ENCODE measurements around the gene PPP4R1. TPM values are rescaled to one million over a fixed set of nuclear protein-coding genes. Genes with fewer than 3 reads are reported as not detected.

PPP4R1 gene, protein sequence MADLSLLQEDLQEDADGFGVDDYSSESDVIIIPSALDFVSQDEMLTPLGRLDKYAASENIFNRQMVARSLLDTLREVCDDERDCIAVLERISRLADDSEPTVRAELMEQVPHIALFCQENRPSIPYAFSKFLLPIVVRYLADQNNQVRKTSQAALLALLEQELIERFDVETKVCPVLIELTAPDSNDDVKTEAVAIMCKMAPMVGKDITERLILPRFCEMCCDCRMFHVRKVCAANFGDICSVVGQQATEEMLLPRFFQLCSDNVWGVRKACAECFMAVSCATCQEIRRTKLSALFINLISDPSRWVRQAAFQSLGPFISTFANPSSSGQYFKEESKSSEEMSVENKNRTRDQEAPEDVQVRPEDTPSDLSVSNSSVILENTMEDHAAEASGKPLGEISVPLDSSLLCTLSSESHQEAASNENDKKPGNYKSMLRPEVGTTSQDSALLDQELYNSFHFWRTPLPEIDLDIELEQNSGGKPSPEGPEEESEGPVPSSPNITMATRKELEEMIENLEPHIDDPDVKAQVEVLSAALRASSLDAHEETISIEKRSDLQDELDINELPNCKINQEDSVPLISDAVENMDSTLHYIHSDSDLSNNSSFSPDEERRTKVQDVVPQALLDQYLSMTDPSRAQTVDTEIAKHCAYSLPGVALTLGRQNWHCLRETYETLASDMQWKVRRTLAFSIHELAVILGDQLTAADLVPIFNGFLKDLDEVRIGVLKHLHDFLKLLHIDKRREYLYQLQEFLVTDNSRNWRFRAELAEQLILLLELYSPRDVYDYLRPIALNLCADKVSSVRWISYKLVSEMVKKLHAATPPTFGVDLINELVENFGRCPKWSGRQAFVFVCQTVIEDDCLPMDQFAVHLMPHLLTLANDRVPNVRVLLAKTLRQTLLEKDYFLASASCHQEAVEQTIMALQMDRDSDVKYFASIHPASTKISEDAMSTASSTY
- polyA plus RNA-seq (2012; rRNA removed) = 53.4 and 84.4 TPM in 2 replicates
- polyA plus RNA-seq (2012; cell fraction: cytosol; rRNA removed) = 45.2 and 55.9 TPM in 2 replicates
- 161 and 195 TPM in 2 replicates for polyA plus RNA-seq (2012; cell fraction: nucleus; rRNA removed)

- peak within 1 kb of the TSS; percentile 63 to 86 for H3K4me3 ChIP-seq (ENCODE audit: low read depth in 2 of 2, low read length in 1 of 2)
- H3K27me3 ChIP-seq (ENCODE audit: insufficient read depth) = no peaks in the 10 kb centered on the region
- H3K9me2 ChIP-seq = no peaks in the 10 kb centered on the region
- peaks cover 40% of the 10 kb centered on the region for H3F3A ChIP-seq (replicated peaks; ENCODE audit: insufficient read depth)
- H3K4me1 ChIP-seq (ENCODE audit: control insufficient read depth in 1 of 2, insufficient read depth in 2 of 2, low read depth in 1 of 2, low read length in 1 of 2) = peaks cover 15 to 23% of the 10 kb centered on the region in 2 experiments; a peak in 3 of 4 replicates
- peak; percentile 94 for DNase-seq
- peaks cover 36% of the 10 kb centered on the region for H4K20me1 ChIP-seq (ENCODE audit: insufficient read depth)
- POLR2A ChIA-PET = no interaction called here
- H3K4me2 ChIP-seq = peak within 1 kb of the TSS; percentile 85
- no peaks in the 10 kb centered on the region for H3K9me3 ChIP-seq
- H3K9ac ChIP-seq = peak within 1 kb of the TSS; percentile 97
- peak within 1 kb of the TSS; percentile 88 to 93 for H3K27ac ChIP-seq (ENCODE audit: low read depth in 2 of 2, low read length in 1 of 2)
- TF ChIP-seq EZH2phosphoT487 (IDR thresholded peaks at IDR 0.05; ENCODE audit: borderline replicate concordance, low read depth) (no peak), NRF1 (IDR thresholded peaks at IDR 0.05; ENCODE audit: low read depth, low read length) (no peak), MXI1 (IDR thresholded peaks at IDR 0.05; ENCODE audit: low read depth, low read length) (peak; percentile 78), TAF1 (IDR thresholded peaks at IDR 0.05; ENCODE audit: borderline replicate concordance, low read depth, low read length) (peak; percentile 16; the same call in 1 of the 2 replicates), NFIC (IDR thresholded peaks at IDR 0.05; ENCODE audit: borderline replicate concordance) (0 out of 2 replicates have a peak, but pooled peaks have one; percentile 22), PBX3 (IDR thresholded peaks at IDR 0.05) (peak; percentile 33; the same call in 1 of the 2 replicates)
- TF ChIP-seq, protein P1, sequence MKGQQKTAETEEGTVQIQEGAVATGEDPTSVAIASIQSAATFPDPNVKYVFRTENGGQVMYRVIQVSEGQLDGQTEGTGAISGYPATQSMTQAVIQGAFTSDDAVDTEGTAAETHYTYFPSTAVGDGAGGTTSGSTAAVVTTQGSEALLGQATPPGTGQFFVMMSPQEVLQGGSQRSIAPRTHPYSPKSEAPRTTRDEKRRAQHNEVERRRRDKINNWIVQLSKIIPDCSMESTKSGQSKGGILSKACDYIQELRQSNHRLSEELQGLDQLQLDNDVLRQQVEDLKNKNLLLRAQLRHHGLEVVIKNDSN (IDR thresholded peaks at IDR 0.05; ENCODE audit: borderline replicate concordance, low read depth) = no peak
- TF ChIP-seq, protein P2, sequence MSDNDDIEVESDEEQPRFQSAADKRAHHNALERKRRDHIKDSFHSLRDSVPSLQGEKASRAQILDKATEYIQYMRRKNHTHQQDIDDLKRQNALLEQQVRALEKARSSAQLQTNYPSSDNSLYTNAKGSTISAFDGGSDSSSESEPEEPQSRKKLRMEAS (IDR thresholded peaks at IDR 0.05; ENCODE audit: low read depth) = peak; percentile 87
- H2AFZ ChIP-seq (ENCODE audit: low read depth) = no peak within 1 kb of the TSS
- 5% methylated on average over 7 of the region's 127 CpGs for WGBS (ENCODE audit: low lambda C conversion rate)
- peaks cover 55% of the 10 kb centered on the region for H3K79me2 ChIP-seq (ENCODE audit: insufficient read depth)
- CTCF ChIA-PET = interaction anchor here (1.2 to 1.9 kb wide), 2 partner anchors 10 to 157 kb away, joined by 4 to 12 read pairs; no protein-coding TSS in a partner anchor
- peaks cover 9 to 22% of the 10 kb centered on the region in 2 experiments for H3K36me3 ChIP-seq (replicated peaks in 1 of 2; ENCODE audit: control insufficient read depth in 1 of 2, insufficient read depth in 2 of 2, low read length in 1 of 2)
These were observed at the start of gene PPP4R1 for GRCh38 chr18:9614401-9615279. Gene PPP4R1 (minus strand): TSS chr18:9614559. CDS start chr18:9614484, 75 bp downstream.
